Fibroblast of villous mesenchyme (primary cell): ENCODE measurements around the gene RALB. TPM values are rescaled to one million over a fixed set of nuclear protein-coding genes. Genes with fewer than 3 reads are reported as not detected.

Experiments used
- DNase-seq: peaks from one replicate; pipeline ENCODE4 v3.0.0-alpha.2; 2010; ENCODE audit warnings: low read depth
- H3K4me3 ChIP-seq: 2 replicates; pipeline ENCODE4 v1.5.1; 2011; ENCODE audit warnings: low read depth, mild to moderate bottlenecking, low read length
- total RNA-seq: library from RNA; depleted of rRNA; stranded (reverse); fragments of >200 nt; gene quantifications from 2 replicates; pipeline ENCODE4 v1.2.3, GENCODE V29; 2012
- TF ChIP-seq, protein P1 (sequence below): IDR thresholded peaks from 2 replicates; pipeline ENCODE4 v1.5.1; 2012; ENCODE audit warnings: low read depth, mild to moderate bottlenecking, low read length; ENCODE audit not compliant: insufficient read depth

Gene RALB
- total RNA-seq, 1 donor, result 66.9 TPM

DNA sequence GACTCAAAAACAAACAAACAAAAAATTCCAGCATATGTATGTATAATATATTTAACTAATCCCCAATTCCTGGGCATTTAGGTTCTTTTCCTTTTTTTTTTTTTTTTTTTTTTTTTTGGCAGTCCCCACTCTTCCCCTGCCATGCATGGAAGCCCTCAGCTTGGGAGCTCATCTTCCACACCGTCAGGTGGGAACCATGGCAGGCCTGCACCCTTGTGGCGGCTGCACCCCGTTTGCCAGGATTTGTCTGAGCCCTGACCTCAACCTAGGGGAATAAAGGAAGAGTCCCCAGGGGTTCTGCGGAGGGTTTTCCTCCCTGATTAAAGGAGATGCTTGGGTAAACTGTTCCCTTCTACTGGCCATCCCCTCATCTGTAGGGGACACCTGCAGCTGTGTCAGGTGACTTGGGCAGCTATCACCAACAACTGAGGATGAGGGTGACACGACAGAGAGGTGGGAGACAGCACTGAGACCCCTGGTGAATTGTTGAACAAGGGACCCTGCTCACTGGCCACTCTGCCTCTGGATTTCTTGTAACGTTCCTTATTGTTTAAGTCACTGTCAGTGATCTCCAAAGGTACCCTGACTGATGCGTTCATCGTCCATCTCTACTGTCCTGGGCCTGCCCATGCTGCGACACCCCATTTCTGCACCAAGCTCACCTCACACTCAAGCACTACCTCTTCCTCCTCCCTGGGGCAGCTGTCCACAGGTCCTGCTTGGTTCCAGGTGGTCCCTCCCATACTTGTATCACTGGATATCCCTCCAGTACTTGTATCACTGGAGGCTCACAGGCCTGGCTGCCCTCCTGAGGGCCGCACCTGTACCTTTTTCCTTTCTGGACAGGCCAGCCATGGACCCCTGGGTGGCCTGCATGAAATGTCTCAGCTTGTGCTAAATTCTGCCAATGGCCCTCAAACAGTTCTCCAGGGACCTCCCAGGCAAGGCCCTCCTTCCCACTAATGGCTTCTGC, 44.0 kb upstream of the RALB start:
- TF ChIP-seq, protein P1, sequence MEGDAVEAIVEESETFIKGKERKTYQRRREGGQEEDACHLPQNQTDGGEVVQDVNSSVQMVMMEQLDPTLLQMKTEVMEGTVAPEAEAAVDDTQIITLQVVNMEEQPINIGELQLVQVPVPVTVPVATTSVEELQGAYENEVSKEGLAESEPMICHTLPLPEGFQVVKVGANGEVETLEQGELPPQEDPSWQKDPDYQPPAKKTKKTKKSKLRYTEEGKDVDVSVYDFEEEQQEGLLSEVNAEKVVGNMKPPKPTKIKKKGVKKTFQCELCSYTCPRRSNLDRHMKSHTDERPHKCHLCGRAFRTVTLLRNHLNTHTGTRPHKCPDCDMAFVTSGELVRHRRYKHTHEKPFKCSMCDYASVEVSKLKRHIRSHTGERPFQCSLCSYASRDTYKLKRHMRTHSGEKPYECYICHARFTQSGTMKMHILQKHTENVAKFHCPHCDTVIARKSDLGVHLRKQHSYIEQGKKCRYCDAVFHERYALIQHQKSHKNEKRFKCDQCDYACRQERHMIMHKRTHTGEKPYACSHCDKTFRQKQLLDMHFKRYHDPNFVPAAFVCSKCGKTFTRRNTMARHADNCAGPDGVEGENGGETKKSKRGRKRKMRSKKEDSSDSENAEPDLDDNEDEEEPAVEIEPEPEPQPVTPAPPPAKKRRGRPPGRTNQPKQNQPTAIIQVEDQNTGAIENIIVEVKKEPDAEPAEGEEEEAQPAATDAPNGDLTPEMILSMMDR, result no peak
- no peak overlapping the region for H3K4me3 ChIP-seq
- DNase-seq, result no peak

DNA sequence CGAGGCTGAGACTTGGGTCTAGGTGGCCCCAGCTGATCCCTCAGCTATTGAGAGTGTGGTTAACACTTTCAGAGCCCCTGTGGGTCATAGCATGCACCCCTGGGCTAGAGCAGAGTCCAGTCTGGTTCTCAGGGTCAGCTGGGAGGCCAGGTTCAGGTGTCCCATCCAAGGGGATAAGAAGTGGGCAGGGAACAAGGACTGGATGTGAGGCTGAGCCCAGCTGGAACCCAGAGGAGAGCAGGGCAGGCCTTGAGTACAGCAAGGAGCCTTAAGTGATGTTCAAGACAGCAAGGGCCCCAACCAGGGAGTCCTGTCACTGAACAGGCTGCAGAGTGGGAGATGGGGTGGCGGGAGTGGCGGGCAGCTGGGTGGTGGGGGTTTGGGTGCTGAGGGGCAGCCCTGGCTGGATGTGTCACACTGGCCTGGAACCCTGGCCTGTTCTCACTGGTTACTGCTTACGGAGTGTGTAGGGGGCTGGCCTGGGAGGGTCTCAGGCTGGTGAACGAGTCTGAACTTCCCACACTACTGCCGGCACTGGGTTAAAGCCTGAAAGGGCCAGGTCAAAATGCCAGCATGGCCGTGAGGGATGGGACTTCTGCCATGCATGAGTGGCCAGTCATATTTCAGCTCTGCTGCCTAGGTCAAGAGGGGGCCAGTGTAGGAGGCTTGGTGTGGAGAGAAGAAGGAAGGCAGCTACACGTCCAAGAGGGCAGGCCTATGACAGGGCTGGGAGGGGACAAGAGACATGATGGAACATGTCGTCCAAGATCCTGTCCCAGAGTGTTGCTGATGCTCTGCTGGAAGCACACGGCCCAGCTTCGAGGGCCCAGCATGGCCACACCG, 43.0 kb upstream of the RALB start:
- H3K4me3 ChIP-seq, result no peak overlapping the region
- no peak for DNase-seq
- TF ChIP-seq, protein P1, result no peak

- TF ChIP-seq, protein P1, result no peak
- no peak for DNase-seq
- H3K4me3 ChIP-seq, result no peak overlapping the region
Measured at GRCh38 chr2:120210270-120210693, 42.4 kb upstream of the RALB start.

- TF ChIP-seq, protein P1, result no peak
- DNase-seq, result no peak
- no peak overlapping the region for H3K4me3 ChIP-seq
Measured at GRCh38 chr2:120218181-120218580, 34.5 kb upstream of the RALB start.

GRCh38 chr2:120219291-120219690, 33.4 kb upstream of the RALB start:
- TF ChIP-seq, protein P1, result no peak
- DNase-seq, result no peak
- H3K4me3 ChIP-seq, result no peak overlapping the region

GRCh38 chr2:120219766-120220165, 32.9 kb upstream of the RALB start:
- no peak for DNase-seq
- TF ChIP-seq, protein P1, result no peak
- no peak overlapping the region for H3K4me3 ChIP-seq
